Effector memory CD8-positive, alpha-beta T cell (primary cell): ENCODE results near the gene CDH2.

ENCODE experiments used
- ATAC-seq: fragments of 150-1000 bp; cut with Tn5 transposase; replicated peaks from 2 replicates; pipeline ENCODE4 v1.10.0; 2021; ENCODE audit warnings: mild to moderate bottlenecking, moderate library complexity
- DNase-seq, 3 experiments: peaks; one replicate each; pipeline ENCODE4 v3.0.0; 2021
- H3K27ac Mint-ChIP-seq, 2 donors: one replicate each; pipeline ENCODE4 v1.8.0; 2022; ENCODE audit warnings: mild to moderate bottlenecking in 2 of 2, mixed read lengths in 2 of 2, moderate library complexity in 2 of 2
- H3K27me3 Mint-ChIP-seq, 2 donors: one replicate each; pipeline ENCODE4 v1.8.0; 2022; ENCODE audit warnings: mixed read lengths in 2 of 2
- H3K36me3 Mint-ChIP-seq: one replicate; pipeline ENCODE4 v1.8.0; 2022; ENCODE audit warnings: mild to moderate bottlenecking, moderate library complexity, mixed read lengths; ENCODE audit not compliant: insufficient read depth
- H3K4me1 Mint-ChIP-seq, 2 donors: one replicate each; pipeline ENCODE4 v1.8.0; 2022; ENCODE audit warnings: low read depth in 2 of 2, mixed read lengths in 2 of 2
- H3K4me3 Mint-ChIP-seq, 2 donors: one replicate each; pipeline ENCODE4 v1.8.0; 2022; ENCODE audit warnings: mild to moderate bottlenecking in 2 of 2, mixed read lengths in 2 of 2, moderate library complexity in 2 of 2
- H3K9me3 Mint-ChIP-seq, 2 donors: one replicate each; pipeline ENCODE4 v1.8.0; 2022; ENCODE audit warnings: mixed read lengths in 2 of 2

Gene CDH2

DNA sequence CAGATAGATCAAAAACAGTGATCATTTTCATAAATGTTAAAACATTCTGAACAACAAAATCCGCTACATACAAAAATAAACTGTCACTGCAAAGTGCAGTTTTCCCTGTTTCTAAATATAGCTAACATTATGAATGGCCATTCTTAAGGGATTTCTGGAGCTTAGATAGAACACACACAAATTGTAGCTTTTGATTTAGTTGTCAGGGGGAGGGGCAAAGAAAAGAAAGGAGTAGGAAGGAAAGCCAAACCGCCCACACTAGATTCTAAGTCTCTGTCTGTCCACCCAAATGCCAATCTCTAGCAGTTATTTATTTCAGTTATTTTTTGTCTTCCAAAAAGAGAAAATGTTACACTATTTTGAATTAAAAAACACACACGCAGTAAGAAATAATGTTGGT is 182.4 kb downstream of the CDH2 start:
- DNase-seq (no peak), ATAC-seq (no peak)
- Mint-ChIP-seq H3K4me3 (no peak overlapping the region), H3K36me3 (no peaks in the 10 kb centered on the region), H3K27me3 (no peaks in the 10 kb centered on the region), H3K27ac (no peak overlapping the region), H3K4me1 (no peaks in the 10 kb centered on the region), H3K9me3 (peaks cover 12 to 16% of the 10 kb centered on the region in 2 donors)

DNA sequence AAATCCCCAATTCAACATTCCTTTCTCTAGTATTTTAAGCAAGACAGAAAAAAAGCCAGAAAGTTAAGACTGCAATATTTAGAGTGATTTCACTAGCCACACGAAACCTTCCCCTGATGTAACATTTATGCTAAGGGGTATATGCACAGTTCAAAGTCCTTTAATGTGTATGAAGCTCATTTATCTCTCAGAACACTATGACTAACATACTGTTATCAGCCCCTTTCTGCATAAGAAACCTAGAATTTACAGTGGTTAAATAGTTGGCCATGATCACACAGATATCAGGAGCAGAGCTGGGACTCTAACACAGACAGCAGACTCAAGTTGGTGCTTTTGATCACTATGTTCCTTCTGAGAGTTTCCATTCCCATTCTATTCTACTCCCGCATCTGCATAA is 185.5 kb downstream of the CDH2 start:
- ATAC-seq (no peak), DNase-seq (no peak)
- no peaks in the 10 kb centered on the region for H3K4me1 Mint-ChIP-seq
- H3K36me3 Mint-ChIP-seq = no peaks in the 10 kb centered on the region
- no peaks in the 10 kb centered on the region for H3K27me3 Mint-ChIP-seq
- no peak overlapping the region for H3K27ac Mint-ChIP-seq
- H3K4me3 Mint-ChIP-seq = no peak overlapping the region
- H3K9me3 Mint-ChIP-seq = peaks cover 7% of the 10 kb centered on the region in 2 donors

DNA sequence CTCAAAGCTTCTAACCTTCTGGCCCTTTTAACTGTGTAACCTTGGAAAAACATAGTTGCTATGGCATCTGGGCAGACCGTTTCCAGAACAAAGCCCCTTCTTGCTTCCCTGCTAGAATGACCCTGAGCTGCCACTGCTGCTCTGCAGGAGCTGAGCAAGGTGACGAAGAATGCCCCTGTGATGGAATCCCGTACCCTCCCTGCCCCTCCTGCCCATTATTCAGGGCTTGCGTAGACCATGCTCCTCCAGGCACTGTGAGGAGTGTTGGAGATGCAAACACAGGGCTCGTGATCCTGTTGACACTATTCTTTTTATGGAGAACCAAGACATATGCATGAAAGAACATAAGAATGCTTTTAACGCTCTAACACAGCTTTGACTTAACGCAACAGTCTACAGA is 191.1 kb downstream of the CDH2 start:
- Mint-ChIP-seq H3K27ac (no peak overlapping the region), H3K27me3 (no peaks in the 10 kb centered on the region), H3K4me3 (no peak overlapping the region), H3K9me3 (peaks cover 7% of the 10 kb centered on the region in 2 donors), H3K4me1 (no peaks in the 10 kb centered on the region), H3K36me3 (no peaks in the 10 kb centered on the region)
- DNase-seq (no peak), ATAC-seq (no peak)

DNA sequence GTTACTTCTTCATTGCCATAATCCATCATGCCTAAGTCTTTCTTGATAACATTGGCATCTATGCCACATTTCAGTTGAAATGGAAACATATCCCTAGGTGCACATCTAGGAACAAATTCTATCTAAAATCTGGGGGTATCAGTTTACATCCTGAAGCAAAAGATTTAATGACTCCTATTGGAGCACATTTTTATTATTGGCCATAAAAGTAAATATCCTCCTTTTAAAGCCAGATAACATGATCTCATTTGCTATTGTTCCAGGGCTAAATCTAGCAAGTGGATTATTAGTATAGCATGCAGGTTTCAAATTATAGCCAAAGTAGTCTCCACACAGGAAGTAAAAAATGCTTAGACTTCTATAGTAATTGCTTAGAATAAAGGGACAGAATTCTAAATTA is 193.2 kb downstream of the CDH2 start:
- no peak overlapping the region for H3K4me3 Mint-ChIP-seq
- no peaks in the 10 kb centered on the region for H3K4me1 Mint-ChIP-seq

DNA sequence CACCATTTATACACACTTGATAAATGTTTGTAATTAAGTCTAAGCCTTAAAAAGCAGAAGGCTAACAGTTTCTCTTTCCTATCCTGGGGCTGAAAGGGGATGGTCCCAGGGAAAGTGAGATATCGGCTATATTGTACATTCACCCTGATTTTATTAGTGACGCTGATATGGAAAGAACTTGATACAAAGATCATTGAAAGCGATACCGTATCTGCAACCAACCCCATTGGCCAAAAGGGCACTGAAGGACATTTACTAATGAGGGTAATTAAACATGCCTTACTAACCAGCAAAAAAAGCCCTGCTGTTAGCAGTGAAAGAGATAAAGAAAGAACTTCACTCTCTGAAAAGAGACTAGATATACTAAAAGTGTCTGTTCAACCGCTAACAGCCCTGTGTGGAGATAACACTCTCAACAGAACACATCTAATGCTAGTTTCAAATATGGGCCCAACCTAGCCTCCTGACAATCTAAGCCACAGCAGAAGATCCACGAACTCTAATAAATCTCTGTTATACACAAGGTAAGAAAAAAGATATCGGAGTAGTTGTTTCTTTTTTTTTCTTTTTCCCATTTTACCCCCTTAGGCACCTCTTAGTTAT is 200.0 kb downstream of the CDH2 start:
- no peak overlapping the region for H3K27ac Mint-ChIP-seq
- no peaks in the 10 kb centered on the region for H3K4me1 Mint-ChIP-seq
- ATAC-seq = no peak
- H3K9me3 Mint-ChIP-seq = peaks cover 6 to 10% of the 10 kb centered on the region in 2 donors
- DNase-seq = no peak
- H3K36me3 Mint-ChIP-seq = no peaks in the 10 kb centered on the region
- H3K4me3 Mint-ChIP-seq = no peak overlapping the region
- H3K27me3 Mint-ChIP-seq = no peaks in the 10 kb centered on the region

More for the DNA sequence above, 193.2 kb downstream of the CDH2 start:
- no peak overlapping the region for H3K27ac Mint-ChIP-seq
- ATAC-seq (no peak), DNase-seq (no peak)
- H3K27me3 Mint-ChIP-seq = no peaks in the 10 kb centered on the region
- peaks cover 7 to 8% of the 10 kb centered on the region in 2 donors for H3K9me3 Mint-ChIP-seq
- no peaks in the 10 kb centered on the region for H3K36me3 Mint-ChIP-seq

DNA sequence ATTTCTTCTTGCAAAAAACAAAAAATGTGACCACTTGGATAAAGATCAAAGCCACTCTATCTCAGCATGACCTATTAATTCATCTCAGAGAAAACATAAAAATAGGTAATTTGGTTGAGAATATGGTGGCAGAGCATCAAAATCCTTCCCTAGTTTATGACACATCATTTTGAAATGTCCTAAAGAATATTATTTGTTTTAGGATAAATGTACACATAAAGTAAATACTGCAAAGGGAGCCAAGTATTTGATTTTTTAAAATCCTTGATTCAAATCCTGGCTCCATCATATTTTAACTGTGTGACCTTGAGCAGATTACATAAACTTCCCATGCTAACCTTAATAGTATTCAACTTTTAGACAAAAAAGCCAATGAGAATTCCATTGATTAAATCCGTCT is 206.6 kb downstream of the CDH2 start:
- no peaks in the 10 kb centered on the region for H3K27me3 Mint-ChIP-seq
- H3K9me3 Mint-ChIP-seq = peaks cover 2 to 10% of the 10 kb centered on the region in 2 donors
- no peak for ATAC-seq

DNA sequence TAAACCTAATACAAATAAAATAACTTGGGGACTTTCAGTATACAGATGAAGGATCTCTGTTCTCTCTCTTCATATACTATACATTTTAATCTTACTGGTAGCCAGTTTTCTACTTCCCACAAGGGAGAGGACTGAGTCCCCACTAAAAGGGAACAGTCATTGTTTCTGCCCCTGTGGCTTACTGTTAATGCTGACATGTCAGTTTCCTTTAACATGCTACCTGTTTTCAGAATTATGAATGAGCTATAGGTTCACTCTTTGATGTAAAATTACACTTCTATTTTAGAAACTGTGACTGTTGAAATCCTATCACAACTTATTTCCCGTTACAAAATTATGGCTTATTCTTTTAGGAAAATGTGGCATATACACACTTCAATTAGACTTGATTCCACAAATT is 207.7 kb downstream of the CDH2 start:
- Mint-ChIP-seq H3K36me3 (no peaks in the 10 kb centered on the region), H3K9me3 (peaks cover 4 to 19% of the 10 kb centered on the region in 2 donors), H3K27ac (no peak overlapping the region), H3K27me3 (no peaks in the 10 kb centered on the region), H3K4me1 (no peaks in the 10 kb centered on the region), H3K4me3 (no peak overlapping the region)
- no peak for ATAC-seq
- no peak for DNase-seq

More for the DNA sequence above, 206.6 kb downstream of the CDH2 start:
- no peaks in the 10 kb centered on the region for H3K4me1 Mint-ChIP-seq
- H3K4me3 Mint-ChIP-seq = no peak overlapping the region
- no peak overlapping the region for H3K27ac Mint-ChIP-seq
- no peak for DNase-seq
- H3K36me3 Mint-ChIP-seq = no peaks in the 10 kb centered on the region

DNA sequence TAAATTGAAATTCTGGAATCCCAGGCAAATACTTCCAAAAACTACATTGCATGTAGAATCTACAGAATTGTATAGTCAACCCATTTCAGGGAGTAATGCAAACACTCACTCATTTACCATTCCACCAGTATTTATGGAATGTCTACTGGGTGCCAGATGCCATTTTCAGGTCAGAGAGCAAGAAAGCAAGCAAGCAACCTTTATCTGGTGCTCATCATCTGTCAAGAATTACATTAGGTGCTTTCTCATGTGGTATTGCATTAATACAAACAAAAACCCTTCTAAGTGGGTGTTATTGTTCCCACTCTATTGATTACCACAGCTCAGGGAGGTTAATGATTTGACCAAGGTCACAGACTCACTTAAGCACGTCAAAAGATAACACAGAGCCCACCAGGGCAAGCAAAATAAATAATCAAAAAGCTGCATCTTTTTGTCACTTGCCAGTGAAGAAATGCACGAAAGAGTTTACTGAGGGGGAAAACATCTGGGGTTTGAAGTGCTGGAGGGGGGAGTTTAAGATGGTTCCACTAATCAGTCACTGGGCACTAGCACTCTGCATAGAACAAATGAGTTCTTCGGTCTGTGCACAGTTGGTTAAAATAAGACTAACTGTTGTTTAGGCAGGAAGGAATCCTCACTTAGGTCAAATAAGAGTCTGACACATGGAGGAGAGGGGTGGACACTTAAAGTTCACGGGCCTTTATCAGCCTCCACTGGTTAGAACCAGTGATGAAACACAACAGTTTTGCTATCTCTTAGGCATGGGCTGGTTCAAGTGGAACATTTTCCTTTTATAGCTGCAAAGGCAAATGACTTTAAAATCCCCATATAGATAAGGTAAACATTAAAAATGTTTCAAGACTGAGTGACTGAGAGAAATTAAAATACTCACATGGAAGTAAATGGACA is 208.8 kb downstream of the CDH2 start:
- ATAC-seq = no peak
- H3K36me3 Mint-ChIP-seq = no peaks in the 10 kb centered on the region
- no peak overlapping the region for H3K27ac Mint-ChIP-seq
- no peaks in the 10 kb centered on the region for H3K27me3 Mint-ChIP-seq
- no peak overlapping the region for H3K4me3 Mint-ChIP-seq
- H3K9me3 Mint-ChIP-seq = peaks cover 5 to 19% of the 10 kb centered on the region in 2 donors
- no peaks in the 10 kb centered on the region for H3K4me1 Mint-ChIP-seq
- DNase-seq = no peak

DNA sequence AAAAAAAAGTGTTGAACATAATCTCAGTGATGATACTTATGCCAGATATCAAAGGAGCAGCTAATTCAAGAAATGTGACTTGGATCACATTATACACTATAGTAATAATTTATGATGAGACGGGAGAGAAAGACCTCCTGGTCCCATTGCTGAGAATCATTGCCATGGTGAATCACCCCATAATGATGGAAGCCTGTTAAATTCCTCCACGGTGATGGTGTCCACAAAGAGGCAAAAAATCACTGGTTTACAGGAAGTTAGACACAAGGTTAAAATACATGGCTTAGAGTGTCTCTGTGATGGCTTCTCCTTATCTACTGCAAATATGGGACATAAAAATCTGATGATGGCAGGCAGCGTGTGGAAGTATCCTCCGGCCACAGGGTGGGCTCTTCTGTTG is 210.0 kb downstream of the CDH2 start:
- Mint-ChIP-seq H3K27me3 (no peaks in the 10 kb centered on the region), H3K4me3 (no peak overlapping the region), H3K27ac (no peak overlapping the region), H3K9me3 (peaks cover 3 to 9% of the 10 kb centered on the region in 2 donors), H3K4me1 (no peaks in the 10 kb centered on the region), H3K36me3 (no peaks in the 10 kb centered on the region)
- DNase-seq = no peak
- ATAC-seq = no peak

DNA sequence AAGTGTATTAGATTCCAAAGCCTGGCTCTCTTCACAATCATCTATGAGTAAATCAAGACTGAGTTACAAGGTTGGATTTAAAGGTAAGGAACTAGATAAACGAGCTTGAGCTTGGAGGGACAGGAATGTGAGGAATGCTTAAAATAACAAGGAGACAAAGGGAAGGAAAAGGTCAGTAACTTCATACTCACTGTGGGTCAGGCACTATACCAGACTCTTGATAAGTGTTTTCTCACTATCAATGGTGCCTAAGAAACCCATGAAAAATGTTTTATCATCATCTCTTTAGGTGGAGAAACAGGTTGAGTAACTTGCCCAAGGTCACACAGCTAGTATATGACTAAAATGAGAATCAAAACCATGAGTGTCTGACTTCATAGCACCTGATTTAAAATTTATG is 212.1 kb downstream of the CDH2 start:
- ATAC-seq = no peak
- no peak for DNase-seq

DNA sequence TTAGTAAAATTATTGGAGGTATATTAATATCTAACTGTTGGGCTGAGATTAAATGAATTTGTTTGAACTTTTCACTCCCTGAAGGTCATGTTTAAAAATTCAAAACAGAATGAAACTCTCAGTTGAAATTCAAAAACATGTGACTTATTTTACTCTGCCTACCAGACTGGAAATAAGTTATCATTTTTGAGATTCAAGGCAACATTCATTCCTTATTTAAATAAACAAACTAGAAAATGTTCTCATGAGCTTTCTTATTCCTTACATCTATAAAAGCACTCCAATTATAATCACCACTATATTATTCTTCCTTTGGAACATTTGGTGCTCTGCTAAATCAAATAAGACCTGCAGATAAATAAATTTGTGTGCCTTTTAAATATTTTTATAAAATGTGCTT is 217.8 kb downstream of the CDH2 start:
- Mint-ChIP-seq H3K9me3 (peaks cover 0 to under 1% of the 10 kb centered on the region in 2 donors), H3K36me3 (no peaks in the 10 kb centered on the region), H3K4me1 (no peaks in the 10 kb centered on the region), H3K4me3 (no peak overlapping the region), H3K27ac (no peak overlapping the region), H3K27me3 (no peaks in the 10 kb centered on the region)
- DNase-seq (no peak), ATAC-seq (no peak)

More for the DNA sequence above, 212.1 kb downstream of the CDH2 start:
- H3K9me3 Mint-ChIP-seq = peaks cover 3 to 9% of the 10 kb centered on the region in 2 donors
- H3K4me3 Mint-ChIP-seq = no peak overlapping the region
- no peaks in the 10 kb centered on the region for H3K36me3 Mint-ChIP-seq
- H3K4me1 Mint-ChIP-seq = no peaks in the 10 kb centered on the region
- no peak overlapping the region for H3K27ac Mint-ChIP-seq
- no peaks in the 10 kb centered on the region for H3K27me3 Mint-ChIP-seq

DNA sequence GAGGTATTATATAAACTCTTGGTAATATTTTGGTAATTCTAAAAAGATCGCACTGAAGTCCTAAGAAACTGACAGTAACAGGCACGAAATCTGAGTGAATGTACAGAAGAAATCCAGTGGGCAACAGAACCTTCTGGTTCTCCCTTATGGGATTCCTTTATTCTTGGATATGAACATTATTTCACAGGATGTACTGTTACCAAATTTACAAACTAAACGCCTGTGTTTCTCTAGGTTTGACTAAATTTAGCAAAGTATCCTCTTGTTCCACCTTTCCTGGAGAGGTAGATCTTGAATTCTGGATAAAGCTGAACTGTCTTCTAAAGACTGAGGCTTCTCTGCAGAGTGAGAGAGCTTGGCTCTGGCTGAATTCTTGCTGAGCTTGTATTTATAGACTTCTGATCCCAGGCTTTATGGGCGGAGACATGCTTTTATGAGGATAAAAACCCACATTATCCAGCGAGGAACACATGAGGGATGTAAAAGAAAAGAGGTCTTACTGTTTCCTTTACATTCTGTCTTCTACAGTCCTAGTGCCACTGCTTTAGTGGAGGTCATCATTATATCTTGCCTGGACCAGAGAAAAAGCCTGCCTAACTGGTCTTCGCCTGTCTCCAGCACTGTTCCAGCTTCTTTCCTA is 220.8 kb downstream of the CDH2 start:
- ATAC-seq (no peak), DNase-seq (no peak)
- H3K4me1 Mint-ChIP-seq = no peaks in the 10 kb centered on the region
- H3K27ac Mint-ChIP-seq = no peak overlapping the region
- H3K27me3 Mint-ChIP-seq = no peaks in the 10 kb centered on the region
- H3K36me3 Mint-ChIP-seq = no peaks in the 10 kb centered on the region
- H3K4me3 Mint-ChIP-seq = no peak overlapping the region
- peaks cover 0 to 2% of the 10 kb centered on the region in 2 donors for H3K9me3 Mint-ChIP-seq

DNA sequence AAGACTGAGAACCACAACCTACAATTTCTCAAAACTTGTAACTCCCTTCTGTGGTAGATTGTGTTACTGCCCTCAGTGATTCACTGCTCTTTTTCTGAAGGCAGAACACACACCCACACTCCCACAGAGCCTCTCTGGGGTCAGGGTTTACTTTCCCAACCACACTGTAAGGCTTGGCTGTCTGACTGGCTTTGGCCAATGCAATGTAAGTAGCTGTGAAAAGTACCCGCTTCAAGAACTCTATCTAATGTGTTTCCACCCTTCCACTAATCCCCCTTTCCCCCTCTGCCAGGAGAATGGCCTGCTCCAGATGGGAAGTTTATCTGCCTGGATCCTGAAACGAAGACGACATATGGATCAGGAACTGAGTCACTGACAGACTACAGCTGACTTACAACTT is 222.7 kb downstream of the CDH2 start:
- H3K36me3 Mint-ChIP-seq = no peaks in the 10 kb centered on the region
- peaks cover 0 to 2% of the 10 kb centered on the region in 2 donors for H3K9me3 Mint-ChIP-seq
- no peak overlapping the region for H3K4me3 Mint-ChIP-seq
- no peaks in the 10 kb centered on the region for H3K27me3 Mint-ChIP-seq
- DNase-seq = no peak
- no peaks in the 10 kb centered on the region for H3K4me1 Mint-ChIP-seq
- ATAC-seq = no peak
- no peak overlapping the region for H3K27ac Mint-ChIP-seq

DNA sequence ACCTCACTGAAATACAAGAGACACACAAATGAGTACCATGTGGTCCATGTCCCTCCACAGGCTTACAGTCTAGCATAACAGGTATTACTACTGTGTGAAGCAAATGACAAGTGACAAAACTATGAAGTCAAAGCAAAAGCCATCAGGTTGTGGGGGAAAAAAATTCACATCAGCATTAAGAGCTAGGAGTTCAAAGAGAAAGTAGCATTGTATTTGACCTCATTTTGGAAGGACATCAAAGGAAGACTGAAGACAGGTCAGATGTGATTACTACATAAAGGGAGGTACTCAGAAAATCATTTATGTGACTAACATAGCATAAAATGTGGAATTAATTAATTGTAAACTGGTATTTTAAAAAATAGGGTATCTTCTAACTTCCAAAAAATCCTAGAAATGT is 224.2 kb downstream of the CDH2 start:
- Mint-ChIP-seq H3K4me1 (no peaks in the 10 kb centered on the region), H3K27me3 (no peaks in the 10 kb centered on the region), H3K9me3 (peaks cover 0 to 4% of the 10 kb centered on the region in 2 donors), H3K4me3 (no peak overlapping the region), H3K36me3 (no peaks in the 10 kb centered on the region), H3K27ac (no peak overlapping the region)
- DNase-seq = no peak
- no peak for ATAC-seq
